GM21717 (cell line): ENCODE data around the gene HIPK3.
"Not testable (repeated sequence)": the region's sequence is repeated elsewhere in the genome, so short reads cannot be mapped to it uniquely, and the experiment has no call there.

Source experiments
- ATAC-seq: cut with Tn5 transposase; IDR thresholded peaks from one replicate; pipeline ENCODE4 v1.9.1; 2021; ENCODE audit warnings: mild to moderate bottlenecking, moderate library complexity; ENCODE audit not compliant: unreplicated experiment

The HIPK3 gene

DNA sequence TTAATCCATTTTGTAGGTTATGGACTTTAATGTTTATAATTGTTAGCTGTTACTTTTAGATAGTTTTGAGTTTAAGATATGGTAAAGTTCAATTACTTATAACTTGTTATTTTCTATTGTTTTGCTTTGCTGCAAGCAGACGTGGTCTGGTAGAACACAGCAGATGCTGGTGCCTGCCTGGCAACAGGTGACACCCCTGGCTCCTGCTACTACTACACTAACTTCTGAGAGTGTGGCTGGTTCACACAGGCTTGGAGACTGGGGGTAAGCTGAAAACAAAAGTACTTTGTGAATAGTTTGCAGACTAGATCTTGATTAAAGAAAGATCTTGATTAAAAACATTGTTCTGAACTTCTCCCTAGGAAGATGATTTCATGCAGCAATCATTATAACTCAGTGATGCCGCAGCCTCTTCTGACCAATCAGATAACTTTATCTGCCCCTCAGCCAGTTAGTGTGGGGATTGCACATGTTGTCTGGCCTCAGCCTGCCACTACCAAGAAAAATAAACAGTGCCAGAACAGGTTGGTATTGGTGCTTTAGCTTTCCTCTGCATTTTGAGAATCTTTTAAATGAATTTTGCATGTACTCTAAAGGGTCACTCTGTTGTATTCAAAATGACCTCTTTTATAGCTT, 90.4 kb downstream of the HIPK3 start:
- peak; percentile 76 for ATAC-seq

DNA sequence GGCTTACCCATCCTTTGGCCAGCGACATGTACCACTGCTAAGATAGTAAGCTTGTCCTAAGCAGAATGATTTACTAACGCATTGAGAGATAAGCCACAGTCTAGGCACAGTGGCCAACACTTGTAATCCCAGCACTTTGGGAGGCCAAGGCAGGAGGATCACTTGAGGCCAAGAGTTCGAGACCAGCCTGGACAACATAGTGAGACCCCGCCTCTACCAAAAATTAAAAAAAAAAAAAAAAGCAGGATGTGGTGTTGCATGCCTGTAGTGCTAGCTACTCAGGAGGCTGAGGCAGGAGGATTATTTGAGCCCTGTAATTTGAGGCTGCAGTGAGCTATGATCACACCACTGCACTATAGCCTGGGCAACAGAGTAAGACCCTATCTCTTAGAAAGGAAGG, 93.1 kb downstream of the HIPK3 start:
- no peak for ATAC-seq

- no peak for ATAC-seq
These were observed 101.1 kb downstream of the HIPK3 start for GRCh38 chr11:33358150-33358831.

- no peak for ATAC-seq
These were observed 103.5 kb downstream of the HIPK3 start for GRCh38 chr11:33360642-33361041.

DNA sequence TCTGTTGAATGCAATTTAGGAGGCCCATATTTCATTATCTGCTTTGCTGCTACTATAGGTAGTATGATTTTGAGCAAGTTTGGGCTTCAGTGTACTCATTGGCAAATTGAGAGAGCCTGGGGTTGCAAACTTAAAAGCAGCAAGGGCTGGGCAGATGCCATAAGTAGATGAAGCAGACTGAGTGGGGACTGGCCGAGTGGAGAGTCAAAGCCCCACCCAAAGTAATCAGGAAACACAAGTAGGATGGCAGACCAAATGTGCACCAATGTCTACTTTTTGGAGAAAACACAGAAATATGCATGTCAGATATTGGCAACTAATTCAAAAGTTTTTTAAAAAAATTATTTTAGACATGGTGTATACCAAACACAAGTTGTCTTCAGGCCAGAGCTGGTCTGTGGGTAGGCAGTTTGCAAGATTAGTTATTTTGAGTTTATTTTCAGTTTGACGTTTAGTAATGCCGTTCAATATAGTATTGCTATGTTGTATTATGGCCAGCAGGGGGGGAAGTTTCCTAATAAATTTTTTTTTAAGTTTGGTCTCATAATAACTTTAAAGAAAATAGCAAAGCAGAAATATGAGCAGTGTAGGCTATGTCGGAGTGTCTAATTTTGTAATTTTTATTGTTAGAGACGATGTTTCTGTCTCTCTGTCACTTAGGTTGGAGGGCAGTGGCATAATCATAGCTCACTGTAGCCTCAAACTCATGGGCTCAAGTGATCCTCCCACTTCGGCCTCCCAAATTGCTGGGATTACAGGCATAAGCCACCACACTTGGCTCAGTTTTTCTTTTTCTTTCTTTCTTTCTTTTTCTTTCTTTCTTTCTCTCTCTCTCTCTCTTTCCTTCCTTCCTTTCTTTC, 105.1 kb downstream of the HIPK3 start:
- no peak for ATAC-seq

DNA sequence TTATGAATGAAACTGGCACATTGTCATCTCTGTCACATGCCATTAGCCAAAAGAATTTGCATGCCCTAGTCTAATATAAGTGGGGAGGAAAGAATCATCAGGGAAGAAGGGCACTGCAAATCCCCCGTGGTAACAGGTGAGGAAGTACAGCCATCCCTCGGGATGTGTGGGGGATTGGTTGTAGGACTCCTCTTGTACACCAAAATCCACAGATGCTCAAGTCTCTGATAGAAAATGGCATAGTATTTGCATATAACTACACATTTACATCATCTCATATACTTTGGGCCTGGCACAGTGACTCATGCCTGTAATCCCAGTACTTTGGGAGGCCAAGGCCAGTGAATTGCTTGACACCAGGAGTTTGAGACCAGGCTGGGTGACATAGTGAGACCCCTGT, 109.7 kb downstream of the HIPK3 start:
- ATAC-seq = no peak

DNA sequence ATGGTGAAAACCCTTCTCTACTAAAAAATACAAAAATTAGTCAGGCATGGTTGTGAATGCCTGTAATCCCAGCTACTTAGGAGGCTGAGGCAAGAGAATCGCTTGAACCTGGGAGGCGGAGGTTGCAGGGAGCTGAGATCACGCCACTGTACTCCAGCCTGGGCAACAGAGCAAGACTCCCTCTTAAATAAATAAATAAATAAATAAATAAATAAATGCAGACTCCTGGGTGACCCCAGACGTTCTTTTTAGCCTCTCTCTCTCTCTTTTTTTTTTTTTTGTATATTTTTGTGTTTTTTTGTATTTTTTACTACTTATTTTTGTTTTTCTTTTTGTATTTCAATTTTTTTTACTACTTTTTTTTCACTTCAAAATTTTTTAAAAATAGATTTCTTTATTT, 111.3 kb downstream of the HIPK3 start:
- not testable (repeated sequence) for ATAC-seq

- ATAC-seq = no peak
These were observed 111.8 kb downstream of the HIPK3 start for GRCh38 chr11:33368931-33369330.

DNA sequence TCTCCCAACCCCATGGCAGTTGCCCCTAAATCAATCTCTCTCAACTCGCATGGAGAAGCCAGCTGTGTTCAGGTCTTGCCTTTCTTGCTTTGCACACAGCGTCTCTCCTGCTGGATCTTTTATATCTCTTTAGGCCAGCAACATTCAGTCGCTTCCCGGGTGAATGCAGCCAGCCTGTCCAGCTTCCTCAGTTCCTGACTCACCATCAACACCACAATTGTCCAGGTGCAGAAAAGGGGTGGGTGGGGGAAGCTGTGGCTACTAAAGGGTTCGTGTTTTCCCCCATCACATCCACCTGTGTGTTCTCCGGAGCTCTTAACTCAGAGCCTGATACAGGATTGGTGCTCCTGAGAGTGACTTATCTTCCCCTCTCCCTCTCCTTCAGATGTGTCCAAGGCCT, 116.5 kb downstream of the HIPK3 start:
- no peak for ATAC-seq

DNA sequence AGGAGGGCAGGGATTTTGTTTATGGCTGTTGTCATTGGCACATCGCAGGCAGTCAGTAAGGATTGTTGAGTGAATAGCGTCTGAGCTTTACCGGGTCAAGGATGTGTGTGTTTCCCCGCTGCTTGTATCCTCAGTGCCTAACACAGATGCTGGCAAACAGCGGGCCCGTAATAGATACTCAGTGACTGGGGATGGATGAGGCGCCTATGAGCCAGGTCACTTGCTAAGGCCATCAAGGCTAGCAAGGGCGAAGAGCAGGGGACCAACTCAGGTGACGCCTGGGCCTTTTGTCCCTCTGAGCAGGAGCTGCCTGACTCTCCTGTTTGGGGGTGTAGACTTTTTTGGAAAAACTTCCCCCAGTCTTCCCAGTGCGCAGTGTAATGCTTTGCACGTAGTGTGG, 118.1 kb downstream of the HIPK3 start:
- no peak for ATAC-seq

GRCh38 chr11:33375688-33376311, 118.6 kb downstream of the HIPK3 start, which contains the start of gene KIAA1549L:
KIAA1549L (plus strand) TSS chr11:33376108.
- no peak for ATAC-seq

GRCh38 chr11:33376331-33377310, 119.4 kb downstream of the HIPK3 start:
- ATAC-seq = no peak

GRCh38 chr11:33377412-33378370, 120.5 kb downstream of the HIPK3 start:
- no peak for ATAC-seq

DNA sequence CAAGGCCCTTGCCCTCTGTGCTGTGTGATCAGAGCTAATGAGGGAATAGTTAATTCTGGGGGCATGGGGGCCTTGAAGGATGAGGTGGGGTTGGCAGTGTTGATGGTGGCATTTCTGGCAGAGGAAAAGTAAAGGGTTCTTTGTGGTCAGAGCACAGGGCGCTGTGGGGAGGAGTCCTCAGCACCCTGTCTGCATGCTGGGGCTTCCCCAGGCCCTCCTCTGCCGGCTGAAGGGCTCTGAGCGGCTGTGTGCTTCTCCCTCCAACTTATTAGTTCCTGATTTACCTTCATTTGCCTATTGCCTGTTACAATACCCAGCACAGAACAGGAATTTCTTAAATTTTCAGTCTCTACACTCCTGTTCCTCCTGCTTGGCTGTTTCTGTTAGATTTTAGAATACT, 122.8 kb downstream of the HIPK3 start:
- ATAC-seq = no peak

- no peak for ATAC-seq
These were observed 126.1 kb downstream of the HIPK3 start for GRCh38 chr11:33383075-33383919.

GRCh38 chr11:33383920-33384209, 126.7 kb downstream of the HIPK3 start:
- ATAC-seq = no peak

- no peak for ATAC-seq
These were observed 127.0 kb downstream of the HIPK3 start for GRCh38 chr11:33384220-33384619.

DNA sequence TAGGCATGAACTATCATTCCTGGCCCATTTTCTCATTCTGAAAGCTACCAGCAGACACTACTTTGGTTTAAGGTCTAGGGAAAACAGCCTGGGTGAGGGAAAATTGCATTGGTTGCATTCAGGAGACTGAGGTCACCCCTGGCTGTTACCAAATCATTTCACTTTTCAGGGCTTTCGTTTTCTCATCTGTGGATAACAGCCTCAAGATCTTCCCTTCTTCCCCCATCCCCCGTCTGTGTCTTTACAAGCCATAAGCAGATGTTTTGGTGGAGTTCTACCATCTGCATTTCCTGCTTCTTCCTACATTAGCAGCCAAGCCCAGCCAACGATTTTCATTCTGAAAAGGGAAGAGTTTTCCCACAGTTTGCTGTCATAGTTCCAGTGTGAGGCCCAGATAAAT, 130.4 kb downstream of the HIPK3 start:
- ATAC-seq = no peak
